ENCODE measurements around the gene TMEM247.

Gene TMEM247

GRCh38 chr2:46441838-46442712 is 37.3 kb upstream of the TMEM247 start:
- Histone ChIP-seq H3K9ac (ENCODE audit: low read depth, low read length) (no peak overlapping the region), H3K27me3 (ENCODE audit: insufficient read depth, low read length) (no peaks in the 10 kb centered on the region), H3K36me3 (ENCODE audit: insufficient read depth, low read length) (no peaks in the 10 kb centered on the region), H3K4me1 (ENCODE audit: insufficient read depth, low read length) (no peaks in the 10 kb centered on the region), H3K27ac (ENCODE audit: low read depth, low read length) (no peak overlapping the region), H3K9me3 (ENCODE audit: insufficient read depth, low read depth, low read length) (no peaks in the 10 kb centered on the region; the same call in 1 of the 2 replicates), H3K4me3 (ENCODE audit: low read length) (no peak overlapping the region)
- WGBS = 98% methylated on average over 6 of the region's 7 CpGs

- no peaks in the 10 kb centered on the region; the same call in 1 of the 2 replicates for H3K9me3 ChIP-seq (ENCODE audit: insufficient read depth, low read depth, low read length)
- H3K4me3 ChIP-seq (ENCODE audit: low read length) = no peak overlapping the region
- no peaks in the 10 kb centered on the region for H3K27me3 ChIP-seq (ENCODE audit: insufficient read depth, low read length)
- no peaks in the 10 kb centered on the region for H3K36me3 ChIP-seq (ENCODE audit: insufficient read depth, low read length)
- H3K4me1 ChIP-seq (ENCODE audit: insufficient read depth, low read length) = no peaks in the 10 kb centered on the region
- H3K9ac ChIP-seq (ENCODE audit: low read depth, low read length) = no peak overlapping the region
- 100% methylated on average over 2 of the region's 2 CpGs for WGBS
- H3K27ac ChIP-seq (ENCODE audit: low read depth, low read length) = no peak overlapping the region
Observed at GRCh38 chr2:46444732-46445131, 34.6 kb upstream of the TMEM247 start.

GRCh38 chr2:46445556-46445955 is 33.8 kb upstream of the TMEM247 start:
- no peaks in the 10 kb centered on the region for H3K36me3 ChIP-seq (ENCODE audit: insufficient read depth, low read length)
- no peaks in the 10 kb centered on the region for H3K27me3 ChIP-seq (ENCODE audit: insufficient read depth, low read length)
- H3K9me3 ChIP-seq (ENCODE audit: insufficient read depth, low read depth, low read length) = no peaks in the 10 kb centered on the region; the same call in 1 of the 2 replicates
- no peak overlapping the region for H3K9ac ChIP-seq (ENCODE audit: low read depth, low read length)
- H3K27ac ChIP-seq (ENCODE audit: low read depth, low read length) = no peak overlapping the region
- H3K4me1 ChIP-seq (ENCODE audit: insufficient read depth, low read length) = no peaks in the 10 kb centered on the region
- no peak overlapping the region for H3K4me3 ChIP-seq (ENCODE audit: low read length)

GRCh38 chr2:46446871-46447568 is 32.3 kb upstream of the TMEM247 start:
- Histone ChIP-seq H3K4me3 (ENCODE audit: low read length) (no peak overlapping the region), H3K27me3 (ENCODE audit: insufficient read depth, low read length) (no peaks in the 10 kb centered on the region), H3K27ac (ENCODE audit: low read depth, low read length) (no peak overlapping the region), H3K9me3 (ENCODE audit: insufficient read depth, low read depth, low read length) (no peaks in the 10 kb centered on the region; the same call in 1 of the 2 replicates), H3K4me1 (ENCODE audit: insufficient read depth, low read length) (no peaks in the 10 kb centered on the region), H3K9ac (ENCODE audit: low read depth, low read length) (no peak overlapping the region), H3K36me3 (ENCODE audit: insufficient read depth, low read length) (no peaks in the 10 kb centered on the region)
- 97% methylated on average over 2 of the region's 3 CpGs for WGBS

GRCh38 chr2:46447649-46448048 is 31.7 kb upstream of the TMEM247 start:
- no peaks in the 10 kb centered on the region for H3K4me1 ChIP-seq (ENCODE audit: insufficient read depth, low read length)
- no peak overlapping the region for H3K4me3 ChIP-seq (ENCODE audit: low read length)
- H3K9ac ChIP-seq (ENCODE audit: low read depth, low read length) = no peak overlapping the region
- H3K9me3 ChIP-seq (ENCODE audit: insufficient read depth, low read depth, low read length) = no peaks in the 10 kb centered on the region; the same call in 1 of the 2 replicates
- 88% methylated on average over 2 of the region's 2 CpGs for WGBS
- H3K27me3 ChIP-seq (ENCODE audit: insufficient read depth, low read length) = no peaks in the 10 kb centered on the region
- H3K27ac ChIP-seq (ENCODE audit: low read depth, low read length) = no peak overlapping the region
- H3K36me3 ChIP-seq (ENCODE audit: insufficient read depth, low read length) = no peaks in the 10 kb centered on the region

- Histone ChIP-seq H3K27me3 (ENCODE audit: insufficient read depth, low read length) (no peaks in the 10 kb centered on the region), H3K27ac (ENCODE audit: low read depth, low read length) (no peak overlapping the region), H3K4me3 (ENCODE audit: low read length) (no peak overlapping the region), H3K4me1 (ENCODE audit: insufficient read depth, low read length) (no peaks in the 10 kb centered on the region), H3K9ac (ENCODE audit: low read depth, low read length) (no peak overlapping the region), H3K9me3 (ENCODE audit: insufficient read depth, low read depth, low read length) (no peaks in the 10 kb centered on the region; the same call in 1 of the 2 replicates), H3K36me3 (ENCODE audit: insufficient read depth, low read length) (no peaks in the 10 kb centered on the region)
- 93% methylated on average over 6 of the region's 6 CpGs for WGBS
Observed at GRCh38 chr2:46448111-46448510, 31.3 kb upstream of the TMEM247 start.

- Histone ChIP-seq H3K27ac (ENCODE audit: low read depth, low read length) (no peak overlapping the region), H3K27me3 (ENCODE audit: insufficient read depth, low read length) (no peaks in the 10 kb centered on the region)
Observed at GRCh38 chr2:46448641-46449040, 30.7 kb upstream of the TMEM247 start.

GRCh38 chr2:46449700-46450099 is 29.7 kb upstream of the TMEM247 start:
- Histone ChIP-seq H3K27ac (ENCODE audit: low read depth, low read length) (no peak overlapping the region), H3K27me3 (ENCODE audit: insufficient read depth, low read length) (no peaks in the 10 kb centered on the region), H3K9ac (ENCODE audit: low read depth, low read length) (no peak overlapping the region), H3K36me3 (ENCODE audit: insufficient read depth, low read length) (no peaks in the 10 kb centered on the region), H3K9me3 (ENCODE audit: insufficient read depth, low read depth, low read length) (no peaks in the 10 kb centered on the region; the same call in 1 of the 2 replicates), H3K4me3 (ENCODE audit: low read length) (no peak overlapping the region), H3K4me1 (ENCODE audit: insufficient read depth, low read length) (no peaks in the 10 kb centered on the region)

More at GRCh38 chr2:46448641-46449040, 30.7 kb upstream of the TMEM247 start:
- Histone ChIP-seq H3K9me3 (ENCODE audit: insufficient read depth, low read depth, low read length) (no peaks in the 10 kb centered on the region; the same call in 1 of the 2 replicates), H3K9ac (ENCODE audit: low read depth, low read length) (no peak overlapping the region), H3K36me3 (ENCODE audit: insufficient read depth, low read length) (no peaks in the 10 kb centered on the region), H3K4me3 (ENCODE audit: low read length) (no peak overlapping the region), H3K4me1 (ENCODE audit: insufficient read depth, low read length) (no peaks in the 10 kb centered on the region)

GRCh38 chr2:46451131-46451711 is 28.1 kb upstream of the TMEM247 start:
- Histone ChIP-seq H3K4me3 (ENCODE audit: low read length) (no peak overlapping the region), H3K36me3 (ENCODE audit: insufficient read depth, low read length) (no peaks in the 10 kb centered on the region), H3K27ac (ENCODE audit: low read depth, low read length) (no peak overlapping the region), H3K9ac (ENCODE audit: low read depth, low read length) (no peak overlapping the region), H3K9me3 (ENCODE audit: insufficient read depth, low read depth, low read length) (no peaks in the 10 kb centered on the region), H3K4me1 (ENCODE audit: insufficient read depth, low read length) (no peaks in the 10 kb centered on the region), H3K27me3 (ENCODE audit: insufficient read depth, low read length) (no peaks in the 10 kb centered on the region)
- 91% methylated on average over 9 of the region's 9 CpGs for WGBS

- H3K4me1 ChIP-seq (ENCODE audit: insufficient read depth, low read length) = no peaks in the 10 kb centered on the region
- no peak overlapping the region for H3K4me3 ChIP-seq (ENCODE audit: low read length)
- no peak overlapping the region for H3K27ac ChIP-seq (ENCODE audit: low read depth, low read length)
- H3K9ac ChIP-seq (ENCODE audit: low read depth, low read length) = no peak overlapping the region
- no peaks in the 10 kb centered on the region for H3K9me3 ChIP-seq (ENCODE audit: insufficient read depth, low read depth, low read length)
- no peaks in the 10 kb centered on the region for H3K36me3 ChIP-seq (ENCODE audit: insufficient read depth, low read length)
- no peaks in the 10 kb centered on the region for H3K27me3 ChIP-seq (ENCODE audit: insufficient read depth, low read length)
- 95% methylated on average over 6 of the region's 7 CpGs for WGBS
Observed at GRCh38 chr2:46456789-46457188, 22.6 kb upstream of the TMEM247 start.

Data from HUES64 (cell line).